ENCODE data around the gene CPXM1.
"Not testable (repeated sequence)": the region's sequence is repeated elsewhere in the genome, so short reads cannot be mapped to it uniquely, and the experiment has no call there.

CPXM1 gene

DNA sequence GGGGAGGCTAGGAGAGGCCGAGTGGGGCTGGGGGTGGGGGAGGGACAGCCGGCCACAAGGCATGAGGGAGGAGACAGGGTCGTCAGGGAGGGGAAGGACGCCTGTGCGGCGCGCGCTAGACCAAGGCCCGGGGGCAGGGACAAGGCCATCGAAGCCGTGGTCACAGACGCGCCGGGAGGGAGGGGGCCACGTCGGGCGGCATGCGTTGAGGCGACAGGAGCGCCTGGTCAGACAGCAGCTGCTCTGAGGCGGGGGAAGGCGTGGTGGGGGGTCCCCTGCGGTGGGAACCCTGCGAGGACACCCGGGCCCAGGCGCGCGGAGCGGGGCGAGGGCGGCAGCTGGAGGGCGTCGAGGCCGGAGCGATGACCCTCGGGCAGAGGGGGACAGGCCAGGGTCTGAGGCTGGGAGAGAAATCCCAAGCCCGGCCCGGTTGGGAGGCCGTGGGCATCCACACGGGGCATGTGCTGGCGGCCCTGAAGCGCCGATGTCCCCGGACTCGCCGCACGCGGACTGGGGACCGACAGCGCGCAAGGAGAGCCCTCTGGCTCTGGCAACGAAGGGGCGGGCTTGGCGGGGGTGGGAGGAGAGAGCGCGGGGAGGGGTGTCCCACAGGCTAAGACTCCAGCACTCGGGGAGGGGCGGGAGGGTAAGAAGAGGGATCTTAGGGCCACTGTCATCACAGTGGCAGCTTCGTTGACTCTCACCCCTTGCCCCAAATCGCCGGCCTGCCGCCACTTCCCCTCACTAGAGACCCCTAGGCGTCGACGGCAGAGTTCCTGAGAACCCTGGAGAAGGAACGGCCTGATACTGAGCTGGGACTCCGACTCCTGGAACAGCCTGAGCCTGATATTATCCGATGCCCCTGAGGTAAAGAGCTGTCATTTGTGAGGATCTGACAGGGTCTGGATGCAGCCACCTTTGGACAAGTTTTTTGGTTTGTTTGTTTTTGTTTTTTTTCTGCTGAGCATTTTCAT, 20.8 kb upstream of the CPXM1 start:
- FAIRE-seq, result no peak

DNA sequence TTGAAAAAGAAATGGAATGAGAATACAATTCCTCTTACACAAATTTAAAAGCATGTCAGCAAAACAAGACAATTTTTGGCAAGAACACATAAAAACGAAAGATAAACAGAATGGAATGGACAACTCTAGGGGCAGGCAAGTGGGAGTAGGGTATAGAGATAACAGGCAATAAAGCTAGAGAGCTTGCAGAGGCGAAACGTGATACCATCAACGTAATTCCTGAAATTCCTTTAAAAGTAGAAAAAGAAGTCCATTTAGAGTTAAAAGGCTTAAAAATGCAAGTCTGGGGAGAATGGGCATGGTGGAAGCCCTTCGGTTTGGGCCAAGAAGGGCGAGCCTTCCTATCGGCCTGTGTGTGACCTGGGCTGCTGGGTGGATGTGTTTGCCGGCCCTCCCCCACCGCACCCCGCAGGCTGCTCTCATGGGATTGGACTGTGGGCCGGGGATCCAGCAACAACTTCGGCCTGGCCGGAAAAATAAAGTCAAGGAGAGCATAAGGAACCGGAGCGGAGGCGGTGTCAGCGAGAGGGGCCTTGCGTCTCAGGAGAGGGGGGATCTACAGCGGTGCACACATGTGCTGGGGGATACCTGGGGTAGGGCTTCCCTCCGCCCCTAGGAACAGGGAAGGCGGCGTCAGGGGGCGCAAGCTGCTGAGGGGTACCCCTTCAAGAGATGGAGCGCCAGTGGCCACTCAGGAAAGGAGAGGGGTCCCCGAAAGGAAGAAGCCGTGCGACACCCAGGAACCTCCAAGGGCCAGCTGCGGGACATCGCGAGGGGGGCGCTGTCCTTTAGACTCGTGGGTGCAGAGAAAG, 19.9 kb upstream of the CPXM1 start:
- FAIRE-seq, result no peak

DNA sequence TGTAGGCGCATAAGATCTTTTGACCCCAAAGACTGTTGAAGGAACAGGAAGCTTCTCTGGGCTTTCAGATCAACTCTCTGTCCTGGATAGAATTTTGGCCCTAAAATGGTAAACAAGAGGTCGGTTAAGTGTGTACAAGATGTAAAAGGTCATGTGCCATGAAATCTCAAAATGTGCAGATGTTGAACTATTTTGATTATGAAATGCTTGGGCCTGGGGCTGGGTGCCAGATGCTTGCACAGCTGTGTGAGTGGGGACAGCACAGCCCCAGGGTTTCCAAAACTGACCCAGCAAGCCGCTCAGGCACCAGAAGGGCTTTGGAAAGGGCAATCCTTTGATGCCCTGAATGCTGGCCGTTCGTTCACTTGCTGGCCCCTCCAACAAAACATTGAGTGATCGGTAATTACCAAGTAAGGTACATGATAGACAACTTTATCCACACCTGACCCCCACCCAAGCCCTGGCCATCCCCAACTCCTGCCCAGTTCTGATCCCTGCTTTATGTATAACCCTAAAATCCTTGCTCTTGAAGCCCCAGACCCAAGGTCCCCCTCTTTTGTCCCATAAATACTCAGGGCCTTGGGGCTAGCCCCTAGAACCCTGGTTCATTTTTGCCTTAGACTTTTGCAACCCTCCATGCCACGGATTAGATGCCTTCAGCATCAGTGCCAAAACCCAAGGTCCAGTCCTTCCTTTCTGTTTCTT, 17.6 kb upstream of the CPXM1 start:
- FAIRE-seq, result no peak

DNA sequence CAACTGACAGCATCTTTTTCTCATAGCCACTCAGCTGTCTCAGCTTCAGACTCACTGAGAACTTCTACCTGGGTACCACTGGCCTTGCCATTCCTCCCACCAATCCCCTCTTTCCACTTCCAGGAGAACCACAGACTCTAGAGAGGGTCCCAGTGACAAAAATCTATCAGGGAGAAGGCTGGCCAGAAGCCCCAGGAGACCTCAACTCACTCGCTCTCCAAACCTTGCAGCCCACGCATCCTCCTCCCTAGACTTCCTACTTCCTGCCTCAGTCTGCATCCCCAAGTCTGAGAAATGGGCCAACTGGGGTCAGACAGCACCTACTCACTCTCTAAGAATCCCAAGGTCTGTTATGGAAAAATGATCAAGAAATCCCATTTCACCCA, 16.9 kb upstream of the CPXM1 start:
- FAIRE-seq, result no peak

DNA sequence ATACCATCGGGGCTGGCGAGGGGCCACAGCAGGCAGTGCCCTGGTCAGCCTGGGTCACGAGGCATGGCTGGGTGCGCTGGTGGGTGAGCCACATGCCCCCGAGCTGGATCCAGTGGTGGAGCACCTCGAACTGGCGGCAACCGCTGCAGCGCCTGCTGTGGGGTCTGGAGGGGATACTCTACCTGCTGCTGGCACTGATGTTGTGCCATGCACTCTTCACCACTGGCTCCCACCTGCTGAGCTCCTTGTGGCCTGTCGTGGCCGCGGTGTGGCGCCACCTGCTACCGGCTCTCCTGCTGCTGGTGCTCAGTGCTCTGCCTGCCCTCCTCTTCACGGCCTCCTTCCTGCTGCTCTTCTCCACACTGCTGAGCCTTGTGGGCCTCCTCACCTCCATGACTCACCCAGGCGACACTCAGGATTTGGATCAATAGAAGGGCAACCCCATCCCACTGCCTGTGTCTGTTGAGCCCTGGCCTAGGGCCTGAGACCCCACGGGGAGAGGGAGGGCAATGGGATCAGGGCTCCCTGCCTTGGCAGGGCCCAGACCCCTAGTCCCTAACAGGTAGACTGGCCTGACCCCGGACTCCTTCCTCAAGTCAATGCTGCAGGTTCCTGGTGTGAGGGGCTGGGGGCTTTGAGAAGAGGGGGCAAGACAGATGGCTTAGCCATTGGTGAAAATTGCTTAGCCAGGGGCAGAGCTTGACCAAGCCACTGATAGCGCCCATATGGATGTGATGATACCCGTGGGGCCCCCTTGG, 16.3 kb upstream of the CPXM1 start:
- no peak for FAIRE-seq

DNA sequence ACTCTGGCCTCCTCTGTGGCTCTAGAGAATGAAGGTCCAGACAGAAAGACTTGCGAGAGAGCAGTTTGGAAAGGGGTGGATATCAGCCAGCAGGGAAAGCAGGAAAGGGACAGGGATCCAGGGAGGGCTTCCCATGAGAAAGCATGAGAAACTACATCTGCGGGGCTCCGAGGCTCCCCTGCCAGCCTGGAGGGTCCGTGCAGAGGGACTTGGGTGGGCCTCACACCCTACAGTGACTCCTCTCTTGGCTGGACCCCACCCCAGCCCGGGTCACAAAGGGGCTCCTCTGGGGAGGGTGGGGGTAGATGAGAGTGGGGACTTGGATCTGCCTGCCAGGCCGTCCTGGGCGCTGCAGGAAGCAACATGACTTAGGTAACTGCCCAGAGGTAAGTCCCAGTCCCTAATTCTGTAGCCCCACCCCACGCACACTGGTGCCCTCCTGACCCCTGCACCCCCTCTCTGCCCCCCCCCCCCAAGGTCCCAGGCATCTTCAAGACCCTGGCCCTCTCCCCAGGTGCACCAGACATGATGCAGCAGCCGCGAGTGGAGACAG, 15.7 kb upstream of the CPXM1 start, which contains the start of gene TMEM239:
TMEM239 (plus strand) TSS at position 335 of the 553 bp plus-strand sequence; CDS start at position 526, 191 bp downstream.
- FAIRE-seq, result no peak

DNA sequence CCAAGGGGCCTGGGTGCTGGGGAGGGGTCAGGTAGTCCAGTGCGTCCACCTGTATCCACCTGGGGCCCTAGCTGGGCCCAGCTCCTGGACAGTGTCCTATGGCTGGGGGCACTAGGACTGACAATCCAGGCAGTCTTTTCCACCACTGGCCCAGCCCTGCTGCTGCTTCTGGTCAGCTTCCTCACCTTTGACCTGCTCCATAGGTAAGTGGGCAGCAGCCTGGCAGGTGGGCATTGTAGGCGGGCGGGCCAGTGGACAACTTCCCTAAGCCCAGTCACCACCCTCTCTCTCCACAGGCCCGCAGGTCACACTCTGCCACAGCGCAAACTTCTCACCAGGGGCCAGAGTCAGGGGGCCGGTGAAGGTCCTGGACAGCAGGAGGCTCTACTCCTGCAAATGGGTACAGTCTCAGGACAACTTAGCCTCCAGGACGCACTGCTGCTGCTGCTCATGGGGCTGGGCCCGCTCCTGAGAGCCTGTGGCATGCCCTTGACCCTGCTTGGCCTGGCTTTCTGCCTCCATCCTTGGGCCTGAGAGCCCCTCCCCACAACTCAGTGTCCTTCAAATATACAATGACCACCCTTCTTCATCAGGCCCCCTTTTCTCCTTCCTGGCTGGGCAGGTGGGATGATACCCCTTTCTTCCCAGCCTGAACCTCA, 14.9 kb upstream of the CPXM1 start:
- FAIRE-seq, result no peak

DNA sequence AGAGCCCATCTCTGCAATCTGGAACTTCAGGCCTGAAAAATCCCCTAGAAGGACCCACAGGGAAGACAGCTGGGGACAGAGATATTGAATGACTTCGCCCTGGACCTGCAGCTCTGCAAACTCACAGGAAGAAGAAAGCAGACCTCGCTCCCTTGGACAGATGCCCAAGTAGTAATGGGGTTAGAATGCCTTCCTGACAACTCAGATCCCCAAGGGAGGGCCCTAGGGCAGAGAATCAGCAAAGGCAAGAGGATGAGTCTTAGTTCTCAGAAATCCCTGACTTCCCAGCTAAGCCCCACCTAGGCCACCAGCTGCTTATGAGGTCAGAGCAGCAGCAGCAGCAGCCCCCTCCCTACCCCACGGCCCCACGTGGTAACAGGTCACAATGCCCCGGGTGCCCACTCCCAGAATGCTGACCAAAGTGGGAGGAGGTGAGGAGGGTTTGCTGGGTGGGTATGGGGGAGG, 14.2 kb upstream of the CPXM1 start, which contains the start of gene C20orf141:
C20orf141 (plus strand) TSS at position 401 of the 465 bp plus-strand sequence. CDS start 198 bp downstream, outside the sequence.
- no peak for FAIRE-seq

GRCh38 chr20:2814076-2814475, 13.6 kb upstream of the CPXM1 start:
- no peak for FAIRE-seq

- FAIRE-seq, result no peak
Measured at GRCh38 chr20:2812189-2812588, 11.8 kb upstream of the CPXM1 start.

GRCh38 chr20:2809690-2810089, 9.3 kb upstream of the CPXM1 start:
- FAIRE-seq, result no peak

GRCh38 chr20:2807929-2808328, 7.5 kb upstream of the CPXM1 start:
- FAIRE-seq, result not testable (repeated sequence)

DNA sequence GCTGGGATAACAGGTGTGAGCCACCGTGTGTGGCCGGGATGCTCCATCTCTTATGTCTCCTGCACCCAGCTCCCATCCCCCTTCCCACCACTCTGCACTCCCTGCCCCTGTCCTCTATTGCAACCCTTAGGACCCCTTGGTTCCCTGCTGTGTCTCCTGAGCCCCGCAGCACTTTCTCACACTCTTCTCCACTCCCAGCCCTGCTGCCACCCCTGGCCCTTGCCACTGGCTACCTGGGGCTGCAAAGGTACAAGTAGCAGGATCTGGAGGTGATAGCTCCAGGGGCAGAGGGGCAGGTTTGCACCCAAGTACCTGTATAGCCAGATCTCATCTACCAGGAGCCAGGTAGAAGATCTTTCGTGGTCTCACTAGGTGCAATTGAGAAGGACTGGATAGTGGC, 6.6 kb upstream of the CPXM1 start:
- FAIRE-seq, result no peak

GRCh38 chr20:2806351-2806701, 5.9 kb upstream of the CPXM1 start:
- no peak for FAIRE-seq

GRCh38 chr20:2805689-2806350, 5.4 kb upstream of the CPXM1 start:
- FAIRE-seq, result no peak

GRCh38 chr20:2804852-2805688, 4.6 kb upstream of the CPXM1 start:
- FAIRE-seq, result no peak

- FAIRE-seq, result no peak
Measured at GRCh38 chr20:2804041-2804828, 3.8 kb upstream of the CPXM1 start.

- no peak for FAIRE-seq
Measured at GRCh38 chr20:2801286-2801728, 880 bp upstream of the CPXM1 start.
